ENCODE results near the gene TRIM5.
"Not testable (repeated sequence)": the region's sequence is repeated elsewhere in the genome, so short reads cannot be mapped to it uniquely, and the experiment has no call there.

TRIM5 gene

DNA sequence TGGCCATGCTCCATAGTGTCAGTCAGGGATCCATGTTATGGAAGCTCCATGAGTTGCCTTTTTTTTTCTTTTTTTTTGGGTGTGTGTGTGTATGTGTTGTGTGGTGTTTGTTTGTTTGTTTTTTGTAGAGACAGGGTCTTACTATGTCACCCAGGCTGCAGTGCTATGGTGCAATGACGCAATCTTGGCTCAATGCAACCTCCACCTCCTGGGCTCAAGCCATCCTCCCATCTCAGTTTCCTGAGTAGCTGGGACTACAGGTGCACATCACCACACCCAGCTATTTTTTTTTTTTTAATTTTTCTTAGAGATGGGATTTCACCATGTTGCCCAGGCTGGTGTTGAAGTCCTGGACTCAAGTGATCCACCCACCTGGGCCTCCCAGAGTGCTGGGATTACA is 3.6 kb upstream of the TRIM5 start:
- no peak for DNase-seq (ENCODE audit: low read depth in 2 of 2)

GRCh38 chr11:5686426-5686825 is 1.6 kb upstream of the TRIM5 start:
- DNase-seq (ENCODE audit: low read depth in 2 of 2), result no peak

DNA sequence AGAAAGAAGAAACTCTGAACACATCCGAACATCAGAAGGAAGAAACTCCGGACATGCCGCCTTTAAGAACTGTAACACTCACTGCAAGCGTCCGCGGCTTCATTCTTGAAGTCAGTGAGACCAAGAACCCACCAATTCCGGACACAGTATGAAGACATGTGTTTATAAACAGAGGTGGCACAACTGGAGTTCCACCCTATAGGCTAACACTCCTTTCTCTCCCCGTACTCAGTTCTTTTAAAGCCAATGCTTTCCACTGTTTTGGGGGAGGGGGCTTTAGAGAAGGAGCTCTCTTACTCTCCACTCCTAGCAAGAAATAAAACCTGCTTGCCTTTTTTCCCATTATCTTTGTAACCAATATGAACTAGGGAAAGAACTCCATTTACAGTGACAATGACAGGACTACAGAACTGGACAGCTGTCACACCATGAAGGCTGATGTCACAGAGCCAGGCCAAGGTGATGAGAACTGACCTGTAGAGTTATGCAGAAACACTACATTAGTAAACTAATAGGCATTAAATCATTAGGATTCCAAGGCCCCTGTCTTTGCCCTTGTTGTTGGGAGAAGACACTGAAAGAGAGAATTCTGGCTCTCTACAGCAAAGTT is 733 bp downstream of the TRIM5 start:
- DNase-seq (ENCODE audit: low read depth in 2 of 2), result no peak

DNA sequence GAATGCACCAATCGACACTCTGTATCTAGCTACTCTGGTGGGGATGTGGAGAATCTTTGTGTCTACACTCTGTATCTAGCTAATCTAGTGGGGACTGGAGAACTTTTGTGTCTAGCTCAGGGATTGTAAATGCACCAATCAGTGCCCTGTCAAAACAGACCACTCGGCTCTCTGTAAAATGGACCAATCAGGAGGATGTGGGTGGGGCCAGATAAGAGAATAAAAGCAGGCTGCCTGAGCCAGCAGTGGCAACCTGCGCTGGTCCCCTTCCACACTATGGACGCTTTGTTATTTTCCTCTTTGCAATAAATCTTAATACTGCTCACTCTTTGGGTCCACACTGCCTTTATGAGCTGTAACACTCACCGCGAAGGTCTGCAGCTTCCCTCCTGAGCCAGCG is 1.3 kb downstream of the TRIM5 start:
- peak; percentile 17 to 20 for DNase-seq (ENCODE audit: low read depth in 2 of 2)

DNA sequence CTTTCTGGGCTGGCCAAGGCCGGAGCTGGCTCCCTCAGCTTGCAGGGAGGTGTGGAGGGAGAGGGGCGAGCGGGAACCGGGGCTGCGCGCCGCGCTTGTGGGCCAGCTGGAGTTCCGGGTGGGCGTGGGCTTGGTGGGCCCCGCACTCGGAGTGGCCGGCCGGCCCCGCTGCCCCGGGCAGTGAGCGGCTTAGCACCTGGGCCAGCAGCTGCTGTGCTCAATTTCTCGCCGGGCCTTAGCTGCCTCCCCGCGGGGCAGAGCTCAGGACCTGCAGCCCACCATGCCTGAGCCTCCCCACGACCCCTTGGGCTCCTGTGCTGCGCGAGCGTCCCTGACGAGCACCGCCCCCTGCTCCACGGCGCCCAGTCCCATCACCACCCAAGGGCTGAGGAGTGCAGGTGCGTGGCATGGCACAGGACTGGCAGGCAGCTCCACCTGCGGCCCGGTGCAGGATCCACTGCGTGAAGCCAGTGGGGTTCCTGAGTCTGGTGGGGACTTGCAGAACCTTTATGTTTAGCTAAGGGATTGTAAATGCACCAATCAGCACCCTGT is 1.9 kb downstream of the TRIM5 start:
- not testable (repeated sequence) for DNase-seq (ENCODE audit: low read depth in 2 of 2)

DNA sequence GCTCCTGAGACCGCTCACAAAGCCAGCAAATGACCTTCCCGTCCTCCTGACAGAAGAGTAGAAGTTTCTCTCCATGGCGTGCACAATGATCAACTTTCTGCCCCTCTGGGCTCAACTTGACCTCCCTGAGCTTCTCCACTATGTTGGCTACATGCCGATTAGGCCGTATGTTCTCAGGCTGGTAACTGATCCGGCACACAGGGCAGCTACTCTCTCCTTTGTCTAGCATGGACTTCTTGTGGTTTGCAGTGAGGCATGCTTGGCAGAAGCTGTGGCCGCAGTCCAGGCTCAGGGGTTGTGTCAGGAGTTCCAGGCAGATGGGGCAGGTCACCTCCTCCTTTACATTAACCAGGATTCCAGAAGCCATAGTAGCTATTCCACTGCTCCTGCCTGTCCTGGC is 5.1 kb downstream of the TRIM5 start:
- DNase-seq (ENCODE audit: low read depth in 2 of 2), result no peak

GRCh38 chr11:5674391-5674790 is 10.5 kb downstream of the TRIM5 start:
- DNase-seq (ENCODE audit: low read depth in 2 of 2), result no peak

DNA sequence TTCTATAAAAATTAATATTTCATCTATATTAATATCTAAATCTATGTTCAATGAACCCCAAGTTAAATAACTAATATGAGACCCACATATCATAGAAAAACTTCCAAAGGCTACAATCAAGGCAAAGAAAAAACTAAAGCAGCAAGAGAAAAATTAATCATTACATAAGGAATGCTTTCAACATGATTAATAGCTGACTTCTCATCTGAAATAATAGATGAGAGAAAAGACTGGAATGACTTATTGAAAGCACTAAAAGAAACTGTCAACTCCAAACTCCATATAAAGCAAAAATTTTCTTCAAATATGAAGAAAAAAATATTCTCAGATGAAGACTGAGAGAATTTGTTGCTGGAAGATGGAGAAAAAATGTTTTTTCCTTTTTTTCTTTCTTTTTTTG is 13.0 kb downstream of the TRIM5 start:
- DNase-seq (ENCODE audit: low read depth in 2 of 2), result no peak

DNA sequence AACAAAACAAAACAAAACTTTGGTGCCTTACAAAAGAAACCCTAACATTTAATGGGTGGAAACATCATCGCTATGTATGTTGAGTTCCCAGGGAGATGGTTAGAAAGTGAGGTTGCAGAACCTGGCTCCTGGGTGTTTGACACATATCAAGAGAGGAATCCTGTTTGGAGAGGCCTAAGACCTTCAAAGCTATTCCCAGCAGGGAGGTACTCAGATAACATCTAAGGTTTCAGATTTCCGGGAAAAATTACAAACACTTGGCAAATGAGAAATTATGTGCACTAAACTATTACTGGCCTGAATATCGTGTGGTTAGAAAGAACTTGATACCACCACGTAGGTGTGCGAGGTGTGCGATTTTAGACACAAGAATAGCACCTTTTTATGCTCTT is 18.5 kb downstream of the TRIM5 start:
- no peak for DNase-seq (ENCODE audit: low read depth in 2 of 2)

GRCh38 chr11:5665746-5666401 is 19.0 kb downstream of the TRIM5 start:
- DNase-seq (ENCODE audit: low read depth in 2 of 2), result no peak

DNA sequence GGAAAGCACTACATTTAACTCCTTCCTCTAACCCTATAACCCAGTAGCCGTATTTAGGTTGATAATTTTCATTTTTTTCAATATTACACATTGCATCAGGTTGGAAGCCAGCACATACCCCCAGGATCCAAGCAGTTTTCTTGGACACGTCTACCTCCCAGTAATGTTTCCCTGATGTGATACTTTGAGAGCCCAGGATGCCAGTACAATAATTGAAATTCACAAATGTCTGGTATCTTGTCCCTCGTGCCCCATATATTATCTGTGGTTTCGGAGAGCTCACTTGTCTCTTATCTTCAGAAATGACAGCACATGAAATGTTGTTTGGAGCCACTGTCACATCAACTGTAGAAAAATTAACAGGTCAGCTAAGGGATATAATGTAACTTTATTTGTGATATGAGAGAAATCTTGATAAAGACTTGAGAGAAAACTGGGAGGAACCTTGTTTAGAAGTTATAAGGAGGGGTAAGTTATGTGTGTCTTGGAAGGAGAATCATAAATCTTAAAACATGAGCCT is 19.8 kb downstream of the TRIM5 start:
- DNase-seq (ENCODE audit: low read depth in 2 of 2), result no peak

DNA sequence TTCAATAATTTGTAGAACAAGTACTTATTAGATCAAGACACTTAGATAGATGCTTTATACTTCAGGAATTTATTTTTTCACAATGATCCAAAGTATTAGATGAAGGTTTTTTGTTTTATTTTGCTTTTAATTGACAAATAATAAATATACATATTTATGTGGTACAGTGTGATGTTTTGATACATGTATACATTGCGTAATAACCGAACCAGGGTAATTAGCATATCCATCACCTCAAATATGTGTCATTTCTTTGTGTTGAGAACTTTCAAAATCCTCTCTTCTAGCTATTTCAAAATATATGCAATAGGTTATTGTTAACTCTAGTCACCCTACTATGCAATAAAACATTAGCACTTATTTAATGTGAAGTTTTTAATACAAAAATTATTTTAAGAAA is 21.4 kb downstream of the TRIM5 start:
- DNase-seq (ENCODE audit: low read depth in 2 of 2), result no peak

DNA sequence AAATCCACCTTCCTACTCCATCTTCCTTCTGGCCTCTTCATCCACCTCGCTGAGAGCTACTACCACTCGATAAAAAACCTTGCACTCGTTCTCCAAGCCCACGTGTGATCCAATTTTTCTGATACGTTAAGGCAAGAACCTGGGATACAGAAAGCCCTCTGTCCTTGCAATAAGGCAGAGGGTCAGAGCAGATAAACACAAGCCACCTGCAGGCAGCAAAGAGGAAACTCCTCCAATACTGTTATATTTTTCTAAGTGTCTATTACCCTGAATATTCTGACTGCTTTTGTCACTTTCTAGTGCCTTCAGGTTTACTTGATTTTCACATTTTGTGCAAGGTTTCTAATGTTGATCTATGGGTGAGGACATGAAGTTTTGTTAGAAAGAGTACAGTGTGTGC is 26.6 kb downstream of the TRIM5 start:
- DNase-seq (ENCODE audit: low read depth in 2 of 2), result no peak

DNA sequence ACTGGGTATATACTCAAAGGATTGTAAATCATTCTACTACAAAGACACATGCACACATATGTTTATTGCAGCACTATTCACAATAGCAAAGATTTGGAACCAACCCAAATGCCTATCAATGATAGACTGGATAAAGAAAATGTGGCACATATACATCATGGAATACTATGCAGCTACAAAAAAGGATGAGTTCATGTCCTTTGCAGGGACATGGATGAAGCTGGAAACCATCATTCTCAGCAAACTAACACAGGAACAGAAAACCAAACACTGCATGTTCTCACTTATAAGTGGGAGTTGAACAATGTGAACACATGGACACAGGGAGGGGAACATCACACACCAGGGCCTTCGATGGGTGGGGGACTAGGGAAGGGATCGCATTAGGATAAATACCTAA is 27.9 kb downstream of the TRIM5 start:
- DNase-seq (ENCODE audit: low read depth in 2 of 2), result not testable (repeated sequence)

GRCh38 chr11:5655474-5655873 is 29.4 kb downstream of the TRIM5 start:
- no peak for DNase-seq (ENCODE audit: low read depth in 2 of 2)

DNA sequence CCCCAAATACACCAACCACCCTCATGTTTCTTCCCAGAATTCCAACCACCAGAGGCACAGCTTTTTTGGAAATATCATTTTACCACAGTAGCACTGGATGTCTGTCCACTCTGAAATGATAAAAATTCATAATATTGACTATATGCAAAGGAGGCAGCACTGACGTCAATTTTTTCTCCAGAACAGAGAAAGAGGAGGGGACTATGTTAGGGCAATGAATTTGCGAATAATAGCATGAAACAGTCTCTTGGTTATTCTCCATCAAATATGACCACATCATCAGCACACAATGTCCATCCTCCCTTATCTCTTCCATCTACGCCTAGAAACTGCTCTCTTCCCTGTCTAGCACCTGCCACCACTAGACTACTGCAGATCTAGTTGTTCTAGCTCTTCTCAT is 38.7 kb downstream of the TRIM5 start:
- DNase-seq (ENCODE audit: low read depth in 2 of 2), result no peak

DNA sequence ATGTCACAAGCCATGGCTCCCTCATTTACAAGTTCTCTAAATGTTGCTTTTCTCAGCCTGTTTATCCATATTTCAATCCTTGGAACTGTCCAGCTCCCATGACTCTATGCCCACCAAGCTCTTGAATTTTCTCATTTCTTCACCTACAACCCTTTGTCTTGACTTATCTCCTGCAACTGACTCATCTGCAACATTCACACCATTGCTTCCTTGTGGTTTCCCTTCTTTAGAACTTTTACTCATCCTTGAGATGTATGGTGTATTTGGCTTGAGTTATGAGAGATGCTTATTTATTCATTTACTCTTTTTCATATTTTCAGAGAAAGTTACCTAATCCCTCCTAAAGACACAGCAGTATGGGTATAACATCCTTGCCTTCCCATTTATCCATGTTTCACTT is 41.3 kb downstream of the TRIM5 start:
- no peak for DNase-seq (ENCODE audit: low read depth in 2 of 2)

DNA sequence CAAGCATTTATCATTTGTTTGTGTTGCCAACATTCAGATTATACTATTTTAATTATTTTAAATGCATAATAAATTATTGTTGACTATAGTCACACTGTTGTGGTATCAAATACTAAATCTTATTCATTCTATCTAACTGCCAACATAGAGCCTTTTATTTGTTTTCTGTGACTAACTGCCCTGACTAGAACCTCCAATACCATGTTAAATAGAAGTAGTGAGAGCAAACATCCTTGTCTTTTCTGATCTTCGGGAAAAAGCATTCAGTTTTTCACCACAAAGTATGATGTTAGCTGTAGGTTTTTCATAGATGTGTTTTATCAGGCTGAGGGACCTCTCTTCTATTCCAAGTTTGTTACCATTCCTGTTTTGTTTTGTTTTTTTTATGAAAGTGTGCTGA is 44.9 kb downstream of the TRIM5 start:
- DNase-seq (ENCODE audit: low read depth in 2 of 2), result no peak

GRCh38 chr11:5631969-5632635 is 52.8 kb downstream of the TRIM5 start:
- DNase-seq (ENCODE audit: low read depth in 2 of 2), result no peak

- DNase-seq (ENCODE audit: low read depth in 2 of 2), result no peak
Measured at GRCh38 chr11:5631417-5631816, 53.5 kb downstream of the TRIM5 start.

- DNase-seq (ENCODE audit: low read depth in 2 of 2), result no peak
Measured at GRCh38 chr11:5626196-5626595, 58.7 kb downstream of the TRIM5 start.

GRCh38 chr11:5625281-5625680 is 59.6 kb downstream of the TRIM5 start:
- DNase-seq (ENCODE audit: low read depth in 2 of 2), result no peak

All from stimulated activated CD8-positive, alpha-beta memory T cell treated with anti-CD3 and anti-CD28 coated beads, Interleukin-7, amount 100 ng/mL, for 4 hours (primary cell).